Liver (tissue), 3 donors: ENCODE results near the gene BUD13.

Source experiments
- CTCF ChIP-seq: fragments of 150-350 bp; IDR thresholded peaks from 2 replicates; pipeline ENCODE4 v1.5.1; 2017; ENCODE audit warnings: improper control_type of control experiment, low read depth, low read length; ENCODE audit not compliant: missing input control
- GABPA ChIP-seq, 2 donors: IDR thresholded peaks in 1 of 2; conservative IDR thresholded peaks in 1 of 2; 2 replicates each; pipeline ENCODE4 v1.6.1; 2016; ENCODE audit warnings: antibody characterized with exemption in 2 of 2, mild to moderate bottlenecking in 1 of 2, moderate library complexity in 1 of 2
- JUND ChIP-seq, 2 donors: IDR thresholded peaks; 2 replicates each; pipeline ENCODE4 v1.6.1; 2016; ENCODE audit warnings: antibody characterized with exemption in 2 of 2
- MAX ChIP-seq: IDR thresholded peaks from 2 replicates; pipeline ENCODE4 v1.6.1; 2016; ENCODE audit warnings: antibody characterized with exemption
- RAD21 ChIP-seq, 2 donors: IDR thresholded peaks; 2 replicates each; pipeline ENCODE4 v1.6.1; 2016; ENCODE audit warnings: antibody characterized with exemption in 2 of 2, mild to moderate bottlenecking in 2 of 2
- REST ChIP-seq: IDR thresholded peaks from 2 replicates; pipeline ENCODE4 v1.6.1; 2016; ENCODE audit warnings: antibody characterized with exemption, mild to moderate bottlenecking
- RXRA ChIP-seq, 2 donors: IDR thresholded peaks; 2 replicates each; pipeline ENCODE4 v1.6.1; 2017 to 2018; ENCODE audit warnings: antibody characterized with exemption in 2 of 2, mild to moderate bottlenecking in 1 of 2
- SP1 ChIP-seq: IDR thresholded peaks from 2 replicates; pipeline ENCODE4 v1.6.1; 2018; ENCODE audit warnings: antibody characterized with exemption, mild to moderate bottlenecking
- TAF1 ChIP-seq: conservative IDR thresholded peaks from 2 replicates; pipeline ENCODE4 v1.6.1; 2016; ENCODE audit warnings: antibody characterized with exemption, mild to moderate bottlenecking
- YY1 ChIP-seq: IDR thresholded peaks from 2 replicates; pipeline ENCODE4 v1.6.1; 2016; ENCODE audit warnings: antibody characterized with exemption, mild to moderate bottlenecking
- donor health status: healthy.
- donor health status: healthy.

- TF ChIP-seq CTCF (no peak), YY1 (no peak), JUND (IDR thresholded peaks at IDR 0.05) (no peak), REST (no peak), GABPA (IDR thresholded peaks at IDR 0.05 in 1 of 2, conservative IDR thresholded peaks at IDR 0.05 in 1 of 2) (no peak), RAD21 (IDR thresholded peaks at IDR 0.05) (no peak), TAF1 (no peak), MAX (no peak), SP1 (no peak), RXRA (IDR thresholded peaks at IDR 0.05) (no peak)
Observed at GRCh38 chr11:116731097-116731761, 41.6 kb downstream of the BUD13 start.
